Mesothelial cell of epicardium (in vitro differentiated cells): ENCODE measurements around the gene MGAT5. TPM values are rescaled to one million over a fixed set of nuclear protein-coding genes. Genes with fewer than 3 reads are reported as not detected.

ENCODE experiments used
- DNase-seq, 2 experiments: peaks; one replicate each; pipeline ENCODE4 v3.0.0; 2021; ENCODE audit warnings: low spot score in 2 of 2; ENCODE audit not compliant: unreplicated experiment in 2 of 2
- H3K27ac Mint-ChIP-seq: 2 replicates; pipeline ENCODE4 v1.8.0; 2021; ENCODE audit warnings: mixed read lengths
- H3K27me3 Mint-ChIP-seq: 2 replicates; pipeline ENCODE4 v1.8.0; 2021; ENCODE audit warnings: low read depth, mixed read lengths
- H3K36me3 Mint-ChIP-seq: 2 replicates; pipeline ENCODE4 v1.8.0; 2021; ENCODE audit warnings: mixed read lengths
- H3K4me1 Mint-ChIP-seq: 2 replicates; pipeline ENCODE4 v1.8.0; 2021; ENCODE audit warnings: mixed read lengths
- H3K4me3 Mint-ChIP-seq: 2 replicates; pipeline ENCODE4 v1.8.0; 2021; ENCODE audit warnings: mild to moderate bottlenecking, moderate library complexity, mixed read lengths
- H3K9me3 Mint-ChIP-seq: 2 replicates; pipeline ENCODE4 v1.8.0; 2021; ENCODE audit warnings: mixed read lengths
- total RNA-seq: library from RNA; stranded (reverse); gene quantifications from 3 replicates; pipeline ENCODE4 v1.2.1, GENCODE V29; 2021
- TF ChIP-seq, protein P1 (sequence below): fragments of 200-600 bp; sonication (generic); IDR thresholded peaks from one replicate; pipeline ENCODE4 v1.5.0; 2021; ENCODE audit warnings: antibody characterized with exemption; ENCODE audit not compliant: unreplicated experiment

The MGAT5 gene
- total RNA-seq, 1 donor from 2014 or later, result 41.1 TPM

DNA sequence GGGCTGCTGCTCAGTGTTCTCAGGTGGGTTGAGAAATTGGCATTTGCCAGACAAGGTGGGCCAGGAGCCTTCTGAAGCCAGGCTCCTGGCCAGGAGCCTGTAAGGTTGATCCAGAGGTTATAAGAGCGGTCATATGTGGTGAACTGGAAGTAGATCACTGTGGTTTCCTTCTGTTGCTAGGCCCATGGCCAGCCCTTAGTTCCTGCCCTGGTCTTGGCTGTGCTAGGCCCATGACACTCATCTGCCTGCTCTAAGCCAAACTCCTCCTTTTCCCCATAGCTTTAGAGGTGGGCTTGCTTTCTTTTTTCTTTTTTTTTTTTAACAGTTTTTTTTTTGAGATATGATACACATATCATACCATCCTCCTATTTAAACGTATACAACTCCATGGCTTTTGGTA is 5.0 kb upstream of the MGAT5 start:
- H3K4me1 Mint-ChIP-seq, result peaks cover 11% of the 10 kb centered on the region
- TF ChIP-seq, protein P1, sequence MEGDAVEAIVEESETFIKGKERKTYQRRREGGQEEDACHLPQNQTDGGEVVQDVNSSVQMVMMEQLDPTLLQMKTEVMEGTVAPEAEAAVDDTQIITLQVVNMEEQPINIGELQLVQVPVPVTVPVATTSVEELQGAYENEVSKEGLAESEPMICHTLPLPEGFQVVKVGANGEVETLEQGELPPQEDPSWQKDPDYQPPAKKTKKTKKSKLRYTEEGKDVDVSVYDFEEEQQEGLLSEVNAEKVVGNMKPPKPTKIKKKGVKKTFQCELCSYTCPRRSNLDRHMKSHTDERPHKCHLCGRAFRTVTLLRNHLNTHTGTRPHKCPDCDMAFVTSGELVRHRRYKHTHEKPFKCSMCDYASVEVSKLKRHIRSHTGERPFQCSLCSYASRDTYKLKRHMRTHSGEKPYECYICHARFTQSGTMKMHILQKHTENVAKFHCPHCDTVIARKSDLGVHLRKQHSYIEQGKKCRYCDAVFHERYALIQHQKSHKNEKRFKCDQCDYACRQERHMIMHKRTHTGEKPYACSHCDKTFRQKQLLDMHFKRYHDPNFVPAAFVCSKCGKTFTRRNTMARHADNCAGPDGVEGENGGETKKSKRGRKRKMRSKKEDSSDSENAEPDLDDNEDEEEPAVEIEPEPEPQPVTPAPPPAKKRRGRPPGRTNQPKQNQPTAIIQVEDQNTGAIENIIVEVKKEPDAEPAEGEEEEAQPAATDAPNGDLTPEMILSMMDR, result no peak
- no peaks in the 10 kb centered on the region for H3K27me3 Mint-ChIP-seq
- H3K9me3 Mint-ChIP-seq, result no peaks in the 10 kb centered on the region
- H3K36me3 Mint-ChIP-seq, result no peaks in the 10 kb centered on the region
- no peak for DNase-seq
- no peak overlapping the region for H3K27ac Mint-ChIP-seq
- no peak overlapping the region for H3K4me3 Mint-ChIP-seq

DNA sequence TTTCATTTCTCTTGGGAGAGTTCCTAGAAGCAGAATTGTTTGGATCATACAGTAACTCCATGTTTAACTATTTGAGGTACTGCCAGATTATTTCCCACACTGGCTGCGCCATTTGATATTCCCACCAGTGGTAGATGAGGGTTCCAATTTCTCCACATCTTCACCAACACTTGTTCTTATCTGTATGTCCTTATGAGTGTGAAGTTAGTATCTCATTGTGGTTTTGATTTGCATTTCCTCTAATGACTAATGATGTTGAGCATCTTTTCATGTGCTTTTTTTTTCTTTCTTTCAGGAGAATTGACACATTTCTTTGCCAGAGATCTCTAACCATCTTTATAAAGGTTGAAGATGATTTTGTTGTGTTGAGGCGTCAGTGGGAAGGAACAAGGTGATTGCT is 4.1 kb upstream of the MGAT5 start:
- Mint-ChIP-seq H3K27me3 (no peaks in the 10 kb centered on the region), H3K9me3 (no peaks in the 10 kb centered on the region), H3K4me3 (no peak overlapping the region), H3K36me3 (no peaks in the 10 kb centered on the region), H3K27ac (no peak overlapping the region), H3K4me1 (peaks cover 4% of the 10 kb centered on the region)
- TF ChIP-seq, protein P1, result no peak
- DNase-seq, result no peak

DNA sequence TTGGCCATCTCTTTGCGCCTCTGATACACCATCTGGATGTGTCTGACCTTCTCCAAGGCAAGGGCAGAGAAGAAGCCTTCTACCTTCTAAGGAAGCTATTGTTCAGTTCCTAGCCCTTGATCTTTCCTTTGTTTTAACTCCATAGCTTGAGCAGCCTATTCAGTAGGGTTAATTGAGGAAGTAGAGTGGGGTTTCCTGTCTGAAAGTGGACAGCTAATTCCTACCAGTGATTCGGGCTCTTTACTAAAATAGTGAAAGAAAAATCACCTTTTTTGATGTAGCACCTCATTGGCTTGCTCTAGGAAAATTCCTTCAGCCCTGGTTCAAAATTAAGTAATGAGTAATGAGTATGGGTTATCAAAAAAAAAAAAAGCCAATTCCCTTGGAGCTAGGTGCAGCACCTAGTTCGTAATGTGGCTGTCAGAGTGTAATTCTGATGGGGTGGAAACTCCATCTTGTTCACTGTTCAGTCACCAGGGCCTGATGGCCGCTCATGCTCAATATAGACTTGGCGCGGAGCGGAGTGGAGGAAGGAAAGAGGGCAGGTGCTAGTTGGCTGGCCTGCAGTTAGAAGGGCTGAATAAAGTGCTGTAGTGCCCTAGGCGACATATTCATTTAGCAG is 2.9 kb upstream of the MGAT5 start:
- H3K36me3 Mint-ChIP-seq, result no peaks in the 10 kb centered on the region
- H3K9me3 Mint-ChIP-seq, result no peaks in the 10 kb centered on the region
- DNase-seq, result no peak
- TF ChIP-seq, protein P1, result no peak
- H3K4me1 Mint-ChIP-seq, result no peaks in the 10 kb centered on the region
- no peaks in the 10 kb centered on the region for H3K27me3 Mint-ChIP-seq
- no peak overlapping the region for H3K4me3 Mint-ChIP-seq
- H3K27ac Mint-ChIP-seq, result no peak overlapping the region

DNA sequence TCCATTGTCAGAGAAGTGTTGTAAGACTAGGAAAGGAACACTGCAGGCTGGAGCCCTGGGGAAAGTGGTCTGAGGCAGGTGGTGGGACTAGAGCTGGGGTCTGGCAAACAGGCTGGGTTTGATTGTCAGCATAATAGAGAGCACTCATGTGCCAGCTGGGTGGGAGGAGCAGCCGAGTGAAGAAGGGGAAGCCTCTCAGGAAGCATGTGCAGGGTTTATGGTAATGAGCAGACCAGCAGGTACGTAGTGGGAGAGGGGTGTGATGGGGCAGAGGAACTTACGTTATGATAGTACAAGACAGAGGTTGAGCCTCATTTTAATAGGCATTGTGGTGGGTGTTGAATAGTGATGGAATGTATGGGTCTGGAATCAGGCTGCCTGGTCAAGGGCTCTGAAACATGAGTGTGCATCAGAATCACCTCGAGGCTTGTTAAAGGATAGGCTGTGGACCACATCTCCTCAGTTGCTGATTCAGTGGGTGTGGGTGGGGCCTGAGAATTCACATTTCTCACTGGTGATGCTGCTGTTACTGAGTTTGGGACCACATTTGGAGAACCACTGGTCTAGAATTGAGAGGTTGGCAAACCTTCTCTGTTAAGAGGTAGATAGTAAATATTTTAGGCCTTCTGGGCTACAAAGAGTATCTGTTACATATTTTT is 1.7 kb upstream of the MGAT5 start:
- Mint-ChIP-seq H3K36me3 (no peaks in the 10 kb centered on the region), H3K4me3 (no peak overlapping the region), H3K9me3 (no peaks in the 10 kb centered on the region), H3K4me1 (no peaks in the 10 kb centered on the region), H3K27ac (no peak overlapping the region), H3K27me3 (no peaks in the 10 kb centered on the region)
- TF ChIP-seq, protein P1, result no peak
- no peak for DNase-seq

DNA sequence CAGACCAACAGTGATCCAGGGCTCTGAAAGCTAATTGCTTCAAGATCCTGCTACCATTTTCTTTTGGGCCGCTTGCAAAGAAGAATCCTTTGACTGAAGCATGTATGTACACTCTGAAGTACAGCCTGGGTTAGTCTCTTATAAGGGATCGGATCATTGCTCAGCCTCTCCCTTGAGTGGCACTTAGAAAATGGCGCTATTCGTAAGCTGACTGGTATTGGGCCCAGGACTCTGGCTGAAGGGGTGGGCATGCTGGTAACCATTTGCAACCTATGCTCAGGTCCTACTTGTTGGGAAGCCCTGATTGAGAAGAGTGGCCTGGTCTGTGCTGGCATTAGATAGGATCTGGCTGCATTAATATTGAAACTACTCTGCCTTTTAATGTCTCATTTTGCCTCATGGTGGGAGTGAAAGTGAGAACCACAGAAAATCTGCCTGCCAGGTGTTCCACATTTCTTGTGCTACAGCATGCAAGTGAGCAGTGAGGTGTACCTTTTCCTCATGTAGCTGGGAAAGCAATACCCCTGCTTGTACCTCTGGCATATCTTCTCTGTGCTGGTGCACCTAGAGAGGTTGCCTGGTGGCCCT is 661 bp upstream of the MGAT5 start:
- Mint-ChIP-seq H3K9me3 (no peaks in the 10 kb centered on the region), H3K27ac (no peak overlapping the region), H3K27me3 (no peaks in the 10 kb centered on the region), H3K4me1 (no peaks in the 10 kb centered on the region), H3K36me3 (no peaks in the 10 kb centered on the region), H3K4me3 (no peak overlapping the region)
- TF ChIP-seq, protein P1, result no peak
- DNase-seq, result no peak
